GM18508 (cell line): ENCODE data around the gene MATN3.

Experiments
- ATAC-seq: cut with Tn5 transposase; IDR thresholded peaks from one replicate; pipeline ENCODE4 v1.9.1; 2021; ENCODE audit warnings: moderate number of reproducible peaks; ENCODE audit not compliant: insufficient read depth, unreplicated experiment

The MATN3 gene

DNA sequence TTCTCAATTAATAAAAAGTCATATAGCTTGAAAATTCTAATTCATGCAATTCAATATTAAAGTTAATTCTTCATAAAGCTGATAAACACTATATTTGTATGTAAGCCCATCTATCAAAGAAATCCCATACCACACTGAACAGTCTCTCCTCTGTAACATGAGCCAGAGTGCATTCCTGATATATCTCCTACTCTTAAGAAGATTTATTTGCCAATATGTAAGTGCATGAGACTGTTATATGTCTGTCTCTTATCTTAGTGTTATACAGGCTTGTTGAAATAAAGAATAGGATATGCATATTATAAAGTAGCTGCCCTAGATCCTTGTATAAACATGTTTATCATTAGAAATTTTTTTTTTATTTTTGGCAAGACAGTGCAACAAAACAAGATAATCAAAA, 70.3 kb downstream of the MATN3 start:
- no peak for ATAC-seq
